Esophagus squamous epithelium (tissue), 4 donors: ENCODE measurements around the gene STEAP1.

Source experiments
- POLR2A ChIP-seq, 4 donors: fragments of 450-650 bp; IDR thresholded peaks; one replicate each; pipeline ENCODE4 v1.6.1; 2017; ENCODE audit warnings: antibody characterized with exemption in 4 of 4, mild to moderate bottlenecking in 4 of 4, moderate library complexity in 3 of 4
- TF ChIP-seq, protein P1 (sequence below), 6 experiments: fragments of 450-650 bp in 4 of 6; fragments of 200-600 bp in 2 of 6; sonication (generic) in 2 of 6; IDR thresholded peaks; one replicate each; pipeline ENCODE4 v1.5.1; 2016 to 2019; ENCODE audit warnings: antibody characterized with exemption in 6 of 6, mild to moderate bottlenecking in 4 of 6, moderate library complexity in 4 of 6

DNA sequence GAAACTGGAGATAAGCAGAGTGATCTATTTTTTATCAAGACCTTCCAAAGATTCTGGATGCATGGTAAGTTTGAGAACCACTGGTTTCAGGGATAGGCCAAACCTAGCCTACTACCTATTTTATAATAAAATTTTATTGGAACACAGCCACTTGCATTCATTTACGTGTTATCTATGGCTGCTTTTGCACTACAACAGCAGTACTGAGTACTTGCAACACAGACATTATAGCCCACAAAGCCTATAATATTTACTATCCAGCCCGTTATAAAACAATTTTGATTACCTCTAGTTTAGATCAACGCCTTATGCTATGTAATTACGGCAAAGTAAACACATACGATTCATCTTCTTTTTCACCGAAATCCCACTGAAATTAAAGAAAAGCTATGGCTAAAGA is 18.4 kb downstream of the STEAP1 start:
- TF ChIP-seq, protein P1, sequence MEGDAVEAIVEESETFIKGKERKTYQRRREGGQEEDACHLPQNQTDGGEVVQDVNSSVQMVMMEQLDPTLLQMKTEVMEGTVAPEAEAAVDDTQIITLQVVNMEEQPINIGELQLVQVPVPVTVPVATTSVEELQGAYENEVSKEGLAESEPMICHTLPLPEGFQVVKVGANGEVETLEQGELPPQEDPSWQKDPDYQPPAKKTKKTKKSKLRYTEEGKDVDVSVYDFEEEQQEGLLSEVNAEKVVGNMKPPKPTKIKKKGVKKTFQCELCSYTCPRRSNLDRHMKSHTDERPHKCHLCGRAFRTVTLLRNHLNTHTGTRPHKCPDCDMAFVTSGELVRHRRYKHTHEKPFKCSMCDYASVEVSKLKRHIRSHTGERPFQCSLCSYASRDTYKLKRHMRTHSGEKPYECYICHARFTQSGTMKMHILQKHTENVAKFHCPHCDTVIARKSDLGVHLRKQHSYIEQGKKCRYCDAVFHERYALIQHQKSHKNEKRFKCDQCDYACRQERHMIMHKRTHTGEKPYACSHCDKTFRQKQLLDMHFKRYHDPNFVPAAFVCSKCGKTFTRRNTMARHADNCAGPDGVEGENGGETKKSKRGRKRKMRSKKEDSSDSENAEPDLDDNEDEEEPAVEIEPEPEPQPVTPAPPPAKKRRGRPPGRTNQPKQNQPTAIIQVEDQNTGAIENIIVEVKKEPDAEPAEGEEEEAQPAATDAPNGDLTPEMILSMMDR (IDR thresholded peaks at IDR 0.05): no peak
- no peak for TF ChIP-seq POLR2A (IDR thresholded peaks at IDR 0.05)
